GM18951 (cell line): ENCODE data around the gene WWOX.
"Not testable (repeated sequence)": the region's sequence is repeated elsewhere in the genome, so short reads cannot be mapped to it uniquely, and the experiment has no call there.

Experiments used
- POLR2A ChIP-seq: IDR thresholded peaks from 4 replicates; pipeline ENCODE4 v1.6.1; 2011; ENCODE audit warnings: mild to moderate bottlenecking; ENCODE audit not compliant: insufficient read length, insufficient read depth; ENCODE audit errors: extremely low read depth
- in situ Hi-C: fragments of 300-500 bp; cut with MboI; formaldehyde crosslinking; loops from one replicate; pipeline ENCODE4 v1.12.0; 2022; ENCODE audit warnings: low sequenced_read_pairs, mixed read lengths, inconsistent platforms; ENCODE audit not compliant: unreplicated experiment

WWOX gene

GRCh38 chr16:78099271-78100111 lies at the start of gene WWOX:
TSS of gene WWOX (plus strand) at chr16:78099654.
- in situ Hi-C loops, result loop anchor here (25.0 kb wide), 1 partner anchor 663 kb away; no protein-coding TSS in a partner anchor
- TF ChIP-seq POLR2A, result peak; percentile 59

- in situ Hi-C loops, result no loop called here
- TF ChIP-seq POLR2A, result no peak
These were observed 48.6 kb upstream of the WWOX start for GRCh38 chr16:78050734-78051400.

DNA sequence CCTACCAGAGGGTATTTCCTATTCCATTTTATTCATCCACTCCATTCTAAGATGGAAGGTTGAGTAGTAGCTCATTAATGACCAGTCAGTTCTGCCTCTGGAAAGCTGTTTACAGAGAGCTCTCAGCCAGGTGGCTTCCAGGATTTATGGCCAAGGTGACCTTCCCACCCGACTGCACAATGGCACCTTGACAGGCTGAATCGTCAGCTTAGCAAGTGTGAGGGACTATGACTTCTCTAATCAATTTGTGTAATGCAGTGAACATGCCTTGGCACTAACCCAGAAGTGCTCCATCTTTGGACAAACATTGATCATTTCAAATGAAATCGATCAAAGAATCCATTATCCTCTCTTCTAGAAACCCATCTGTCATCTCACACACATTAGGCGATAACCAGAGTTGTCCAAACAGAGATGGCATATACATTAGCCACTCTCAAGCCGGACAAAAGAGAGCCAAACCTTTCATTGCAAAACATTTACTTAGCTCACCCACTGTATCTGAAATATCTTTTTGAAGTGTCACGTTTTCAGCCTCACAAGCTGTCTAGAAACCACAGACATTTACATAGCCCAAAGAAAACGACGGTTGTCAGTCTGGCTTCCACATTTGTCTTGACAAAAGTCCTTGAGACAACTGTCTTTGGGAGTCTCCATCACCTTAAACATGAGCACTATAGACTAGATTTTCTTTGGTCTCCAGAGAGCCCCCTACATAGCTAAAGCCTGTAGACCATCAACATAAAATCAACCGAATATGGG lies 41.5 kb upstream of the WWOX start:
- in situ Hi-C loops, result no loop called here
- TF ChIP-seq POLR2A, result no peak

- in situ Hi-C loops, result not testable (repeated sequence)
These were observed 39.6 kb upstream of the WWOX start for GRCh38 chr16:78059806-78060205.

- TF ChIP-seq POLR2A, result no peak
- in situ Hi-C loops, result no loop called here
These were observed 39.2 kb upstream of the WWOX start for GRCh38 chr16:78060295-78060694.

DNA sequence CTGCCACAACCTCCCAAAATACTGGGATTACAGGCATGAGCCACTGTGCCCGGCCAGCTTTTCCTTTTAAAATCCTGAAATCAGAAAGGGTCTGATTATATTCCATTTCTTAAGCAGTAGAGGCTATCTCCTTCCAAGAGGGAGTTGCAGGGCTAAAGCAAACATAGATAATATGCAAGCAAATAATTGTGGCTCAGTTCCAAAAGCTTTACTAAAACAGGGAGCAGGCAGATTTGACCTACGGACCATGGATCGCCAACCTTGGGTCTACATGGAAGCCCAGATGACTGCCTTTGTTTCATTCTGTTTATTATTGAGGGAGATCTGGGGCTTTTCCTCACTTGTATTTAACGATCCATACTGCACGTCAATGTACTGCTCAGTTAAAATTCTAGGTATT lies 38.6 kb upstream of the WWOX start:
- no peak for TF ChIP-seq POLR2A
- in situ Hi-C loops, result no loop called here

DNA sequence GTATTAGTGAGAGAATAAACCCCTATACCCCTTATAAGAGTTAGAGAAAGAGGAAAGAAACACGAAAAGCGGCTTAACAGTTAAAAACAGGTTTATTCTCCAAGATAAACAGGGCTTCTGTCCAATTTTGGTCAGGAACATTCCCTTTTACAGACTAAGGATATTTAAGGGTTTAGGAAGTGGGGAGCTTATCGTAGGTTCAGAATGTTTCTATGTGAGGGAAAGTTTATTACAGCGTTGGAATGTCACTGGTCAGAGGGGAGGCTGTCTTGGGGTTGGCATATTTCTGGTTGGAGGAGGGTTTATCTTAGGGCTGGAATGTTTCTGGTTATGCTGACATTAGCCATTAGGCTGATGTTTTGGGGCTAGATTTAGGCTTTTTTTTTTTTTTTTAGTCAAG lies 34.1 kb upstream of the WWOX start:
- TF ChIP-seq POLR2A, result no peak
- in situ Hi-C loops, result no loop called here

DNA sequence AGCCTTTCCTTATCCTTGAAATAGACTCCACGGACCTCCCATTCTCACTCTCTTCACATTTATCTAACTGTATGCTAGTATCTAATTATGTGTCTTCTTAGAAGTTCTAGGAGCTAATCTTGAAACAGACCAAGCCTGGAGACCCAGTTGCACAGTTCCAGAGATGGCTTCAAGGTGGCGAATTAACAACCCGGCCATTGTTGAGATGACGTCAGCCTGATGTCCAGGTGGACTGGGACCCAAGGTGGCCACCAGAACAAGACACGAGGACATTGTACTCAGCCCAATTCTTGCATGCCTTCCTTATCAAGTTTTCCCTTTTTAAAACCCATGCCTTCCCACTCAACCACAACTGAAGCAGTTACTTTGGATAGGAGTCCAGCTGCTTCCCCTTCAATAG lies 29.5 kb upstream of the WWOX start:
- in situ Hi-C loops, result no loop called here
- TF ChIP-seq POLR2A, result no peak

DNA sequence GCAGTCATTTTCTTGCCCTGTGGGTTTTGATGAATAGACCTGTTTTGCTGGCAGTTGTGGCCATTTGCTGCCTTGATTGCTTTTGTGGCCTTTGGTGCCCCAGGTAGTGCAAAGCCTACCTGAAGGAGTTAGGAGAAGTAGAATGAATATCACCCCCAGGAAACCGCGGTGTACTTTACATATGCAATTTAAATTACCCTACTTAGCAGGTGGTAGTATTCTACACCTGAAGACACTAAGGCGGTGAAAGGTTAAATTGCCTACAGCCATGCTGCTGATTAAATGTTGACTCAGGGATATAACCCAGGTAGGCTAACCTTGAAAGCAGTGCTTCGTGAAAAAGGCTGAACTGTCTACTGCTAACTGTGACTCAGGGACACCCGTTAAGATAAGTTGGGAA lies 27.2 kb upstream of the WWOX start:
- in situ Hi-C loops, result no loop called here
- TF ChIP-seq POLR2A, result no peak

DNA sequence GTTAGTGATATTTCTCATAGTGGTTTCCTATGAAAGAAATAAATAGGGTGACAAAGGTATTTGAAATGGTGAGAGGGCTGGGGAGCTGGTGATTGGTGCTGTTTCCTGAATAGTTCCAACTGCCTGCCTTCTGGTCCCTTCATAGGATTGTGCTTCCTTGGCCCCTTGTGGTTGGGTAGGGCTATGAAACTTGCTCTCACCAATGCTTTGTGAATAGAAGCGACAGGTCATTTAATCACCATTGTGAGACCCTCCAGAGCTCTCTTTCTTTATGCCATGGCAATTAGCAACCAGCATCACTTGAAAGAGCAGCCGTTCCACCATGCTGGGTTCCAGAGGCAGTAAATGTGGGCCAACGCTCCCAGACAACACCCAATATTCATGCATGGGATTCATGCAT lies 23.7 kb upstream of the WWOX start:
- in situ Hi-C loops, result no loop called here
- TF ChIP-seq POLR2A, result no peak

DNA sequence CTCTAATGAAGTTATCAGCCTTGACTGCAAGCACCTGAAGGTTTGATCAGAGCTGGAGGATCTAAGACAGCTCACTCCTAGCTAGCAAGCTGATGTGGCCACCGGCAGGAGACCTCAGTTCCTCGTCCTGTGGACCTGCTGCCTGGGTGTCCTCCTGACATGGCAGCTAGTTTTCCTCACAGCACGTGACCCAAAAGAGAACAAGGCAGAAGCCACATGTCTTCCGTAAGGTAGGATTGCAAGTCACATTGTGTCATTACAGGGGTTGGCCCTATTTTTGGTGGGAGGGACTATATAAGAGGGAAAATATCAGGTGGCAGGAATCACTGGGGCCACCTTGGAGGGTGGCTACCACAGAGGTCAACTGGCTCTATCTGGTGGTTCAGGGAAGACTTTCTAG lies 18.1 kb upstream of the WWOX start:
- in situ Hi-C loops, result no loop called here

DNA sequence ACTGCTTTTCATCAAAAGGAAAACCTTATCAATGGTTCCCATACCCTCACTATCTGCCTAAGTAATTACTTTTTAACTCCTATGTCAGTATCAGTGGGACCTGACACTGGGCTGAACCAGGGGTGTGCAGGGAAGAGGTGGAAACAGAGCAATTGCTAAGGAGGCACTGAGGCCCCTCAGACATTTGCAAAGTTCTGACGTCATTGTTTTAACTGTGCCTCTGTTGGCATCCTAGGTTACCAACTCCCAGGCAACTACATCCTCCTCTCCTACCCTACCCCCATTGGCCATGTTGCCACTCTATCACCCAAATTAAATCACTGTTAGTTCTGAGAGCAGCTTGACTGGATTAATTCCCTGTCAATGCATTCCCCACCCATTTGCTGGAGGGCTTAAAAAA lies 8.0 kb upstream of the WWOX start:
- TF ChIP-seq POLR2A, result no peak
- in situ Hi-C loops, result no loop called here

More for the DNA sequence above, 18.1 kb upstream of the WWOX start:
- no peak for TF ChIP-seq POLR2A

DNA sequence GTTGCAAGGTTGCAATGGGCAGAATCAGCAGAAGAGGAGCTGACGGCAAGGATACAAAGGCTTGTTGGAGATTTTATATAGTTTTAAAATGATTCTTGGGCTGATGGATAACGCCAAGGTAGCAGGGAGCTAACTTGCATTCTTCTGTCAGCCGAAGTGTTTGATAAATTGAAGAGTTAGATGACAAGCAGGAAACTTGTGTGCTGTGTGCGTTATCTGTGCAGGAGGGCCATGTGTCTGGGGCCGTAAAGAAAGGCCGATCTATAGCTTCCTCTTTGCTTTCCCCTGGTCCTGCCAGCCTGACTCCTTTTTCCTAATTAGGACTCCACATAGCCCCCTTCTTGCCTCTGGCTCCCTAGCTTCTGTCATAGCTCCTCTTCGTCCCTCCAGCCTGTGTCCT lies 6.7 kb upstream of the WWOX start:
- in situ Hi-C loops, result no loop called here
- no peak for TF ChIP-seq POLR2A
